OCI-LY3 (cell line): ENCODE results near the gene HMX3.

ENCODE experiments used
- CTCF ChIP-seq: fragments of 200-600, 300-600 bp; sonication (generic); IDR thresholded peaks from 2 replicates; pipeline ENCODE4 v1.5.1; 2014; ENCODE audit warnings: antibody characterized with exemption, low read length, low read depth
- EZH2phosphoT487 ChIP-seq: fragments of 200-600 bp; shearing (Covaris generic); IDR thresholded peaks from 2 replicates; pipeline ENCODE4 v1.6.1; 2018; ENCODE audit warnings: antibody characterized with exemption, mixed run types, low read depth

GRCh38 chr10:123087348-123087747 lies 48.4 kb upstream of the HMX3 start:
- no peak for TF ChIP-seq CTCF
- TF ChIP-seq EZH2phosphoT487 = no peak
